HG03045 (cell line): ENCODE results near the gene NAA11.
"Not testable (repeated sequence)": the region's sequence is repeated elsewhere in the genome, so short reads cannot be mapped to it uniquely, and the experiment has no call there.

Experiments
- ATAC-seq: cut with Tn5 transposase; IDR thresholded peaks from one replicate; pipeline ENCODE4 v1.9.1; 2021; ENCODE audit warnings: mild to moderate bottlenecking, moderate library complexity; ENCODE audit not compliant: unreplicated experiment

The NAA11 gene

DNA sequence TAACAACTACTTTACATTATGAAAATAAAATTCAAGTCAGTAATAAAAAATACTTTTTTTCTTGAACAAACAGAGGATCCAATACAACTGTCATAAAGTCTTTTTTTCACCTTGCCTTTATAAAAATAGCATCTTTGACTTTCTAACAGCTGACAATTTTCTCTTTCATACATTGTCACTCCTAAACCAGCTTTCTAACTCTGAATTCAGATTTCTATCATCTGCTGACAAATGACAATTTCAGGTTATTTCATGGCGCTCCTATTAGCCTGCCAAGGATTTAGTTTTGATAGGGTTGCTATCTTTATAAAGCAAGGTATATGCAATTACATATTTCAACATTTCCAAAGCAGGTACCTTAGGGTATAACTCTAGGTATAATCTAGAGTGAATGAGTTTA is 14.6 kb downstream of the NAA11 start:
- no peak for ATAC-seq

- ATAC-seq = no peak
Observed at GRCh38 chr4:79308971-79309370, 16.9 kb downstream of the NAA11 start.

GRCh38 chr4:79308137-79308536 is 17.7 kb downstream of the NAA11 start:
- ATAC-seq = no peak

GRCh38 chr4:79306795-79307194 is 19.1 kb downstream of the NAA11 start:
- no peak for ATAC-seq

DNA sequence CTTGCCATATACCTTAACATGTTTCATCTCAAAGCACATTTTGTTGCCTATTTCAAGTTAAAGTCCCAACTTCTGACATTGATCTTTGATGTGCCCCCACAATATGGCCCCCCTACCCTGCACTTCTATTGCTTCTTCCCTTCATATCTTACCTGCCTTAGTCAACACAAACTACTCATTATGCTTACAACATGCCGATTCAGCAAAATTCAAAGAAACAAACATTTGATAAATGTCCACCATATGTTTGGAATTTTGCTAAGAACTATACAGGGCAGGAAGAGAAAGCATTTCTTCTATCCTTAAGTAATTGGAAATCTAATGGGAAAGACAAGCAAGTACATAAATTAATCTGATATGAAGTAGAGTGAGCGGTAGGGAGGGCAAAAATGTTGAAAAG is 25.6 kb downstream of the NAA11 start:
- no peak for ATAC-seq

GRCh38 chr4:79298484-79298883 is 27.4 kb downstream of the NAA11 start:
- ATAC-seq = no peak

DNA sequence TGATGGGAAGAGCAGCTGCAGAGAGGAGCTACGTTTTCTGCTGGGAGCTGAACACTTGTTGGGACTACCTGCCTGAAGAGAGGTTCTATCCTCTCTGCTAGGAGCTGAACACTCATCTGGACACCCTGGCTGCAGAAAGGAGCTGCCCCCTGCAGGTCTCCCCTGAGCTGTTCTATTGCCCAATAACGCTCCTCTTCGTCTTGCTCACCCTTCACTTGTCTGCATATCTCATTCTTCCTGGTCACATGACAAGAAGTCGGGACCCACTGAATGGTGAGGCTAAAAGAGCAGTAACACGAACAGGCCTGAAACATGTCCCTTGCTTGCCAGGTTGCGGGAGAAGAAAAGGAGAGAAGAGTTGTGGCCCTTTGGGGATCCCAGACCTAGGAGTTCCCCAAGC is 27.8 kb downstream of the NAA11 start:
- no peak for ATAC-seq

DNA sequence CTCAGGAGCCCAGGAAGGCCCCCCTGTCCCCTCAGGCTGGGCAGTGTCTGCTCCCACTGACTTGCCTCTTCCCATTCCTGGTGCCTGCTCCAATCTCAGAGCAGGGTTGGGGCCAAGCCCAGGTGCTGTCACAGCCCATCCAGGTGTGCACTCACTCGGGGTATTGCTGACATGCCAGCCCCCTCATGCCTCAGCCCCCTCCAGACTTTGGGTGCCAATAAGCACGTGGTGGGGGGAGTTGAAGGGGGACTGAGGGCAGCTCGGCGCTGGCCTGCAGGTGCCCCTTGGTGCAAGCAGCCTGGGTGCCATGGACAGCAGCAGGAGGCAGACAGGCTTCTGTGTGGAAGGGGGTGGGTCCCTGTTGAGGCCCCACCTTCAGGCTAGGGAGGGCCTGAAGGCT is 28.4 kb downstream of the NAA11 start:
- ATAC-seq = no peak

- ATAC-seq = no peak
Observed at GRCh38 chr4:79296768-79297428, 29.0 kb downstream of the NAA11 start.

DNA sequence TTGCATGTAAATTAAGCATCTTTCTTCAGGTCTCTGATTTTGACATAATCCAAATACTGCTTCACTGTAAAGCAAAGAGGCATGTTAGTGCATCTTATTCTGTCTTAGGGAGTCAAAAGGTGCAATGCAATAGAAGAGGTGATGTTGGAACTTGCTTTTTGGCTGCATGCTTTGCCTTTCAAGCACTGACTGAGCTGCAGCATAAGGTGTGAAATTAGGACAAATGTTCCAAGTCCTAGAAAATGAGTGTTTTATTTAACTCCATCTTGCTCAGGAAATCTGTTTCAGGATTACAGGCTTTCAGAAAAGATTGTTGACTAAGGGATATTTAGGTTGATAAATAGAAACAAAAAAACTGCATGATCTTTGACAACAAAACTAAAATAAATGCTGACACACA is 30.8 kb downstream of the NAA11 start:
- no peak for ATAC-seq

DNA sequence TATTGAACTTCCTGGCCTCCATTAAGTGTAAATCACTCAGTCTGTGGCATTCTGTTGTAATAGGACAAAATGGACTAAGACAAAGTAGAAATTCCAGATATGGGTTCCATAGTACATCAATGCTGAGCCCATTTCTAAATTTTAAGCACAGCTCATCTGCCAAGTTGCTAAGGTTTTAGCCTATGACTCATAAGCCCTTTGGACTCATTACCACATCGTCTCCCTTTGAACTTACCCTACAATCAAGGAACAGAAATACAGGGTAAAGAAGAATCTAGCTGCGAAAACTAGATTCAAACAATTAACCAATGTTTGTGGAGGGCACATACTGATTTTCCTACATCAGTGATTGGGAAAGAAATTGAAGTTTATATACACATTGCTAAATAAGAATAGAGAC is 31.8 kb downstream of the NAA11 start:
- no peak for ATAC-seq

GRCh38 chr4:79292008-79292407 is 33.9 kb downstream of the NAA11 start:
- ATAC-seq = no peak

DNA sequence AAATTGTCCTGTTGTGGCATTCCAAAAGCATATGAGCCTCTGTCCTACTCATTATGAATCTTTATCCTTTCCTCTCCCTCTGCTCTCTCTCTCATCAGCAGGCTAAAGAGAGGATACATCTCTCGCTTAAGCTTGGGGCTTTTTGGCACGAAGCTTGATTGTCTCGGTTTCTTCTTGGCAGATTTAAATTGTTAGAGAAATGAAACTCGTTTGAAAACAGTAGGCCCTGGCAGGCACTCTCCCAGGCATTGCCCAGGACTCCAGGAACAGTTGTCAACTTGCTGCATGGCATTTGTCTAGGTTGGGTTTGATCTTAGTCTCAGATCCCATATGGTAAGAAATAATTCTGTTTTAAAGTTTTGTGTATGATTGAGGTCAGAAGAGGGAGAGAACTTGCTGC is 35.5 kb downstream of the NAA11 start:
- ATAC-seq = no peak

GRCh38 chr4:79288185-79288584 is 37.7 kb downstream of the NAA11 start:
- no peak for ATAC-seq

DNA sequence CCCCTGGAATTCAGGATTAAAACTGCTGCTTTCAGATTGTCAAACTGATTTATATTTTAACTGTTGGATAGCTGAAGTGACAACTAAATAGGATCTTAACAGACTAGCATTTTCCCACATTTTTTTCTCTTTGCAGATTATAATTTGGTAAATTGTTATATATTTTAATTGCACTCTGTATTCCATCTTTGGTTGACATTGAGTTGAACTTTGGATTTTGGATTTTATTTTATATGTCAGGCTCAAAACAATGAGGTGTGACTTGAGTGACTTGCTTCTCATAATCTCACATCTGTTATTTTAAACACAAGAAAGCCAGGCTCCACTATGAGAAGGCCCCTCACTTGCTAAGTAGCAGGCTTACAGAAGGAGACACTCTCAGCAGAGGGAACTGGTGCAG is 38.1 kb downstream of the NAA11 start:
- no peak for ATAC-seq

GRCh38 chr4:79287076-79287475 is 38.8 kb downstream of the NAA11 start:
- no peak for ATAC-seq

GRCh38 chr4:79281566-79282359 is 44.1 kb downstream of the NAA11 start:
- ATAC-seq = no peak

GRCh38 chr4:79277467-79277866 is 48.4 kb downstream of the NAA11 start:
- ATAC-seq = not testable (repeated sequence)

DNA sequence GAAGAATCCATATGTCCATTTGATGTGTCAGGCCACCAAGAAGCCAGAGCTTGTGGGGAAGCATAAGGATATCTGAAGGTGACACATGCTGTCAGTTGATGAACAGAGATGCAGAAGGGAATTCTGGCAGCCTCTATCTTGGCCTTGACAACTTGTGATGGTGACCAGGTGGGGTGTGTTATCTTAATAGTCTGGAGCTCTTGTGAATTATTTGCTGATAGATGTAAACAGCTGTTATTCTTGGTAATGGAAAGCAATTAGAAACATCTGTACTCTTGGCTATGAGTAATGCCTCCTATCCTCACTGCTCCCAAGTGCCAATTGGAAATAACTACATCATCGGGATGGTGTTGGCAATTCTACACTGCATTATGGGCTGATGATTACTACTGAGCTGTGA is 51.9 kb downstream of the NAA11 start:
- no peak for ATAC-seq

DNA sequence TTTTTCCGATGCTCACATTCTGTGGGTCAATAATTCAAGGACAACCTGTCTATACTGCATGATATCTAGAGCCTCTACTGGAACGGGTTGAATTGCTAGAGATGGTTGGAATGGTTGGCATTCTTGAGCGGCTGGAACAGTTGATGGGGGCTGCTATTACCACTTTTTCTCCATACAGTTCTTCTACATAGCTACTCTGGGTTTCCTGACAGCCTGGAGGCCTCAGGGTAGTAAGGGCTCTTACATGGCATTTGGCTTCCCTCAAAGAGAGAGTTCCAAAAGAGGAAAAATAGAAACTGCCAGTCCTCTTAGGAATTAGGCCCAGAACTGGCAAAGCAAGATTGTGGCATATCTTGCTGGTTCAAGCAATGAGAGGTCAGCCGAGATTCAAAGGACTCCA is 53.1 kb downstream of the NAA11 start:
- ATAC-seq = no peak

DNA sequence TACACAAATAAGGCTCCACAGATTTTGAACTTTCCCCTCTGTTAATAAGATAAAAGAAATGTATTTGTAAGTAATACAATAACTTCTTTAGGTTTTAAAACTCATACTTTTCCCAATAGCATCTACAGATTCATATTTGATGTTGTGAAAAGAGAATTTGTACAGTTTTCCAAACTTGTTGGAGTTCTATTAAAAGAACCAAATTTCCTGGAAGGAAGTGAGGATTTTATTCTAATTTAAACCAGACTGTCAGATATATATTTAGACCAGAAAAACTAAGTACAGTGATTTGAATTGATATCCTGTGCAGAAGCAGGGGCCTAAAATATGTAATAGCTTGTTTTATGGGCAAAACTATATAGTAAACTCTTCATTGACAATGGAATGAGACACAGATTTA is 53.7 kb downstream of the NAA11 start:
- ATAC-seq = no peak

DNA sequence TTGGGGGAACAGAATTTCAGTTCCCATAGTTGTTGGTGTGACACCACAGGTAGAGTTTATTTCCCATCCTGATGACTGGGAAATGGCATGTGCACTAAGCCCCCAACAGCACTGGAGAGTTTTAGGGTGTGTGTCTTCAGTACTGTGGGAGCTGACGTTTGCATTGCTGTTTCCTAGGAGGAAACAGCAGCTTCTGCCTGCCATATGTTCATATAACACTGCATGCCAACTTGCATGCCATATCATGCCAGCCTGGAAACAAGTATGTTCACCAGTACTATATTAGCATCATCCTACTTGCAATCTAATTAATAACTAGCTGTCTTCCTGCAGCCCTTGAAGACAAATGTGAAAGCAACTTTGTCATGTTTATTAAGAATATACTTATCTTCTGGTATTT is 58.2 kb downstream of the NAA11 start:
- ATAC-seq = no peak
